GM12892 (cell line): Measurements from ENCODE around the gene TENT5C.

Source experiments
- DNase-seq: peaks from one replicate; pipeline ENCODE4 v3.0.0; 2011; ENCODE audit not compliant: insufficient read length
- FAIRE-seq: peaks from 2 replicates; lab custom pipeline; 2011; peaks lifted over from hg19 to GRCh38; lab: Jason Lieb, UNC
- POLR2A ChIP-seq: IDR thresholded peaks from 2 replicates; pipeline ENCODE4 v1.6.1; 2011; ENCODE audit warnings: low read depth, low read length, control low read depth
- POLR2AphosphoS5 ChIP-seq: IDR thresholded peaks from 2 replicates; pipeline ENCODE4 v1.6.1; 2011; ENCODE audit warnings: low read depth, low read length, control low read depth
- TAF1 ChIP-seq: IDR thresholded peaks from 2 replicates; pipeline ENCODE4 v1.6.1; 2011; ENCODE audit warnings: low read depth, mild to moderate bottlenecking, control low read depth, low read length, borderline replicate concordance

TENT5C gene

DNA sequence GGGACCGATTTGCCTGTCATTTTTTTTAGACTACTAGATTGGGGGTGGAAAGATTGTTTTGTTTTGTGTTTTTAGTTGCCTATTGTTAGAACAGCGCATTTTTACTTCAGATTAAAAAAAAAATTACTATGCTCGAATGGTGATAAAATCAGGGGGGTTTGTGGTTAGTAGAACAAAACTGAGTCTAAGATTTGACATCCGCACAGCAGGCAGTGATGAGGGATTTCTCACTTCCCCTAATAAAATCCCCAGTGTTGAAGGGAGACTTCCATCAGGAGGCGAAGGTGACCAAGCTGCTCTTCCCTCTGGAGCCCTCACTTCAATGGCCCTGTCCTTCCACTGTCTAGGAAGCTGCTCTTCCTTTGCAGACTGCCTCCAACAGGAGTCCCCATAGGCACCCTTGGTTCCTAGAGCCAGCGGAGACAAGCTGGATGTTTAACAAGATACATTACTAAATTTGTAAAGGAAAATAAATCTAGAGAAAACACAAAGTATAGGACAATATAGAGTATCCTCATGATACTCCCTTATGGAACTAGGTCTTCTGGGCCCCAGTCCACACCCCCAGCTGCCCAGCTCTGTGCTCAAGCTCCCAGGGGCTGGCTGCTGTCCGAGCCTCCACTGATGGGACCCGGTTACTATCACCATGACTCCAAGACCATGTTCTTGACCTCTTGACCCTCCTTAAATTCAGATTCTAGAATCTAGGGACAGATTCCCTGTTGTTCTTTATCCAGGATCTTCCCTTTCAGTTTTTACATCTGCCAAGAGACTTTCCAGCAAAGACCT is 31.0 kb downstream of the TENT5C start:
- no peak for TF ChIP-seq TAF1
- TF ChIP-seq POLR2AphosphoS5, result no peak
- no peak for TF ChIP-seq POLR2A
- DNase-seq (no peak), FAIRE-seq (no peak)

DNA sequence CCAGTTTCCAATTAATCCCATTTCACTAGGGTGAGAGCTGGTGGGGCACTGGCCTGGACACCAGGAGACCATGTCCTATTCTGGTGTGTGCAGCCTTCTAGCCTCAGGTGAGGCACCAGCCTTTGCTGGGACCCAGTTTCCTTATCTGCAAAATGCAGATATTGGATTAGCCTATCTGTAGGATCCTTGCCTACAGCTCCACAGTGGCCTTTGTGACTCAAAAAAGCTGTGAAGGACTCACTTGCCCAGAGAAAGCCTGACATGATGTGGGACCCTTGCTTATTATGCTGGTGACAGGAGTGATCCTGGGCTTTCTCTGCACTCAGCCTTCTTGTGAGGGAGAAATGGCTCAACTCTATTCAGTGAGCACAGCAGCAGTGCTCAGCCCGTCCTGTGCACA is 32.3 kb downstream of the TENT5C start:
- no peak for DNase-seq
- TF ChIP-seq POLR2A (no peak), TAF1 (no peak), POLR2AphosphoS5 (no peak)
- no peak for FAIRE-seq

DNA sequence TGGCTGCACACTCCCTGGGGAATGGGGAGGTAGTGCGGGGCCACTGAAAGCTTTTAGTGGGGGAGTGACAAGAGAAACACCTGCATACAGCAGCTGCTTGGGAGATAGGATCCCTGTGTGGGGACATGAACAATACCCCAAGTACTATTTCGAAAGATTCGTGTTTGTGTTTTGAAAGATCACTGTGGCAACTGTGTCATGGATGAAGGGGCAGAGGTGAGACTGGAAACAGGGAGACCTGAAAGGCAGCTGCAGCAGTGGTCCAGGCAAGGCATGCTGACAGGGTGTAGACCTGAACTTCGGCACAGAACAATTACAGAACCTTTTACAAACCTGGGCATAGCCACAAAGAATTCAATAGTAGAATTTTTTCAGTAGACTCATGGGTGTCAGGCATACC is 32.9 kb downstream of the TENT5C start:
- no peak for DNase-seq
- no peak for FAIRE-seq
- TF ChIP-seq TAF1 (no peak), POLR2AphosphoS5 (no peak), POLR2A (no peak)

DNA sequence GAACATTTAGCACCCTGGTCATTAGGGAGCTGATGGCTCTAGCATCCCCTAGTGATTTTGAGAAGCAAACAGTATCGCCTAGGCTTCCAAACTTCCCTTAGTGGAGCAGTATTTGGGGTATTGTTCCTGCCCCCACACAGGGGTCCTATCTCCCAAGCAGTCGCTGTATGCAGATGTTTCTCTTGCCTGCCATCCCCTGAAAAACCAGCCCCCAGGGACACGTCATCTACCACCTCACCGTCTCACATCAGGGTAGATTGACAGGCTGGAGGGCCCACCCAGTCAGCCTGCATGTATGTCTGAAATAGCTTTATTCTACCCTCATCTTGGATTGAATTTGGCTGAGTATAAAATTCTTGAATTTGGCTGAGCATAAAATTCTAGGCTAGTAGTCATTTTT is 33.9 kb downstream of the TENT5C start:
- FAIRE-seq (no peak), DNase-seq (no peak)
- TF ChIP-seq POLR2A, result no peak
- no peak for TF ChIP-seq POLR2AphosphoS5
- TF ChIP-seq TAF1, result no peak

DNA sequence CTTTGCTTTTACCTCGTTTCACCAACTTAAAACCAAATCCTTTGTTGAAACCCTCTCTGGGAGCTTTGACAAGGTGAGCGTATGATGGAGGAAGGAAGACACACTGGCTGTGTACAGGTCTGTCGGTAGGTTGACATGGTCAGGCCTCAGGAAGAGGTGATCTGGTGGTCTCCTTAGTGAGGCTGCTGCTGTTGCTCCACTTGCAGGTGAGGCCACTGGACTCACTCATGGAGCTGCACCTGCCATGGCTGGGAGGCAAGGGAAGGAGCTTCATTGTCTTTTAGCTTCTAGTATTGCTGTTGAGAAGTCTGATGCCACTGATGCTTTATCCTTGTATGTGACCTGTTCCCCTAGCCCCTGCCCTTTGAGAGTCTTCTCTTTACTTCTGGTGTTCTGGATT is 35.7 kb downstream of the TENT5C start:
- TF ChIP-seq POLR2A, result no peak
- TF ChIP-seq POLR2AphosphoS5, result no peak
- no peak for TF ChIP-seq TAF1
- FAIRE-seq (no peak), DNase-seq (no peak)

DNA sequence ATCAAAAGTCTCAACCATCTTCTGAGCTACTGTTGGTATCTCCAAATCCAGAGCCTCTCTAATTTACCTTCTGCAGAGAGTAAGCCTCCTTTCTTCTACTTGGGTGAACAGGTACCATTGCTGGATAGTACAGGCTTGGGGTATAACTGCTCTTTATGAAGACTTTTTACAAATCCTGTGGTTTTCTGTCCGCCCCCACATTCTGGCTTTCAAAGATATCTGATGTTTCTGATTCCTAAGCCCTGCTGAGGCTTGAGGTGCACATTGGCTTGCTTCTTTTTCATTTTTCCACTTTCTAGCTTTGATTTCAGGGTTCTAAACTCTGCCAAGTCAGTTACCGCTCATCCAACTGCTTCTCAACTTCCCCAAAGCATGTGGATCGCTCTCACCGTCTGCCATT is 37.1 kb downstream of the TENT5C start:
- DNase-seq, result no peak
- TF ChIP-seq POLR2A (no peak), POLR2AphosphoS5 (no peak), TAF1 (no peak)
- FAIRE-seq, result no peak

DNA sequence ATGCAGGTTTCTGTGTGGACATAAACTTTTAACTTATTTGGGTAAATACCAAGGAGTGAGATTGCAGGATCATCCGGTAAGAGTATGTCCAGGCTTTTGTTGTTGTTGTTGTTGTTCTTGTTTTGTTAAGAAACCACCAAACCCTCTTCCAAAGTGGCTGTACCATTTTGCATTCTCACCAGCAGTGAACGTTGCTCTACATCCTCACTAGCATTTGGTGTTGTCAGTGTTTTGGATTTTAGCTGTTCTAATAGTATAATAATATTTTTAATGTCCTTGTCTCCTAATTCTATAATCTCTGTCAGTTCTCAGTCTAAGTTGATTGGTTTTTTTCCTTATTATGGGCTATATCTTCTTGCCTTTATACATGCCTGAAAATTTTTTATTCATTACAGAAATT is 37.8 kb downstream of the TENT5C start:
- TF ChIP-seq TAF1 (no peak), POLR2A (no peak), POLR2AphosphoS5 (no peak)
- DNase-seq (no peak), FAIRE-seq (no peak)

DNA sequence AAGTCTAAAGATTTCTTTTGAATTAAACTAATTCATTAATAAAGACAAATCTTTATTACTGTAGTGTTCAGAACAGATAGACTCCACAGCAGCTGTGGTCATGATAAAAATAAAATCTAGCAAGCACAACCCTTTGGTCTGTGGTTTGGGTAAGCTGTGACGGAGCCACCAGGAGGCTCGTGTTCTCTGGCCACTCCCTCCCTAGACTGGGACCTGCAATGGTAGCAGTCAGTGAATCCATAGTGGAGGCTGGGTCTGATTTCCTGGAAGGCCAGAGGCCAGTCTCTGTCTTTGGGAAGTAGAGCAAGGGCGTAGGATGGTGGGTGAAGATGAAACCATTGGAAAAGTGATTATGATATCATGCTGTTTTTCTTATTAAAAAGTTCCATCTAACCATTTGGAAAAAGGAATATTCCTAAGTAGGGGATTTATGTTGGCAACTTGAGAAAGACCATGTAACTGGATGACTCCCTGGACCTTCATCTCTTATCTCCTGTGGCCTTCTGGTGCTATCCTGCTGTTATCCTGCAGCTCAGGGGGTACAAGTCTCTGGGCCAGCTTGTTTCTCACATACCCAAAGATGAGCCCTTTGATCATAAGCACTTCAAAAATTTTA is 39.0 kb downstream of the TENT5C start:
- FAIRE-seq, result no peak
- TF ChIP-seq POLR2A, result no peak
- TF ChIP-seq TAF1, result no peak
- no peak for TF ChIP-seq POLR2AphosphoS5
- DNase-seq, result no peak

DNA sequence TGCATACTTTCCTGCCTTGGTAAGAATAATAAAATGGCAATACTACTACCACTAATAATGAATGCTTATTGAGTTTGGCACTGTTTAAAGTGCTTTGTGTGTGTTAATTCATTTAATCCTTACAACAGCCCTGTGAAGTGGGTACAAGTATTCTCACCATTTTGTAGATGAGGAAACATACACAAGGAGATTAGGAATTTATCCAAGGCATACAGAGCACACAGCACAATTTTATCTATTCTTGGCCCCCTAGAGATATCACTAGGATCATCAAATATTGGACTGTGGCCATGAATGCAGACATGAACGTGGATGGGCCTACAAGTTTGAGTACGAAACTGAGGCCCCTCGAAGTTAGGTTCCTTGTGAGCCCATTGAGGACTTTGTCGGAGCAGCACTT is 39.5 kb downstream of the TENT5C start:
- no peak for FAIRE-seq
- DNase-seq, result no peak
- TF ChIP-seq TAF1, result no peak

DNA sequence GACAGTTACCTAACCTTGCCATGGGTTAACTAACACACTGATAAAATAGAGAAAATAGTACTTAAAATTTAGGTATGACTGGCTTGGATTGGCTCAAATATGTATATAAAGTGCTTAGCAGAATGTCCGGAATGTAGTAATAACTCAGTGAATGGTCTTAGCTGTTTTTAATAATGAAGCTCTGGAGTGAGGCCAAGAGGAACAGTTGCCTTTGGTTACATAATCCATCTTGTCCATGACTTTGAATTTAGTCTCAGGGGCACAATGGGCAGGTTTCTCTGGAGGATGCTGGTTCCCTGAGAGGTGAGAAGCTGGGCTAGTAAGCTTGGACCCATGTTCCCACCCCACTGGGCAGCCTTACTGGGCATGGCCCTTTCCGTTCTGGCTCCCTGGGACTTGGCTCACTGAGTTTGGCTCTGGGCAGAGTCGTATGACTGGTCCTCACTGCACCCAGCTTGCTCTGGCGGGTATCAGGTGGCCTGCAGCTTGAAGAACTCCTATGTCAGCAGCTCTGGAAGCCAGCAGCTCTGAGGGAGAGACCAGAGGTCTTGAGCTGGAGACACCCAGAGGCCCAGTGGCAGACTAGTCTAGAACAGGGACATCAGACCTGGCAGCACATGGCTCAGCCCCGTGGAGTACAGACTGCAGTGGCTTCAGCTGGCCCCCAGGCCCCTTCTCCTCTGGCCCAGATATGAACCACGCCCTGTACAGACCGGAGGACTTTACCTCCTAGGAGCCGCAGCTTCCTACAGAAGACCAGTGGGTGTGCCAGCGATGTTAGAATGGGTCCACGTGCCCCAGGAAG is 40.4 kb downstream of the TENT5C start:
- DNase-seq (no peak), FAIRE-seq (no peak)
- no peak for TF ChIP-seq POLR2AphosphoS5
- no peak for TF ChIP-seq POLR2A
- TF ChIP-seq TAF1, result no peak

DNA sequence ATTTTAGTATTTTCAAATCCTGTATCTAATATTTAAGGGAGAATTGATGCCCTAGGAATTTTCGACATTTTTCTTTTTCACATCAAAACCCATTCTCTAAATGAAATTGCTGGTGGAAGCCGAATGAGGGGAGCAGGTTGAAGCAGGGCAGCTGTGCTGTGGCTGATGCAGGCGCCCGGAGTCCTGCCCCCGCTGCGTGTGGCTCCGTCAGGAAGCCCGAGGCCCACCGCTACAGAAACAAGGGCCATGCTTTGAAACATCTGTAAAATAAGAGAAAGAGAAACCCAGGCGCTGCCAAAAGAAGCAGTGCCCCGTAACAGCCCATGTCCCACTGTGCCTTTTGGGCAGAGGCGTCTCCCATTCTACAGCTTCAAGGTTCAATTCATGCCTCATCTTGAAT is 41.1 kb downstream of the TENT5C start:
- TF ChIP-seq TAF1, result no peak
- no peak for TF ChIP-seq POLR2A
- no peak for TF ChIP-seq POLR2AphosphoS5
- FAIRE-seq (no peak), DNase-seq (no peak)
